ENCODE results near the gene SERPINA12. TPM values are rescaled to one million over a fixed set of nuclear protein-coding genes. Genes with fewer than 3 reads are reported as not detected.

SERPINA12 gene
- total RNA-seq = not detected in 2 replicates

GRCh38 chr14:94509356-94509755 lies at the start of gene SERPINA12:
Gene SERPINA12, minus strand, starts transcription at chr14:94509469. Its CDS starts 11,072 bp downstream, at chr14:94498397.
- intact Hi-C loops (cut with micrococcal nuclease) = no loop called here

GRCh38 chr14:94558842-94559241 lies 49.6 kb upstream of the SERPINA12 start:
- intact Hi-C loops (cut with micrococcal nuclease) = no loop called here

- intact Hi-C loops (cut with micrococcal nuclease) = no loop called here
Measured at GRCh38 chr14:94557327-94557726, 48.1 kb upstream of the SERPINA12 start.

GRCh38 chr14:94555991-94556390 lies 46.7 kb upstream of the SERPINA12 start:
- intact Hi-C loops (cut with micrococcal nuclease) = no loop called here

- intact Hi-C loops (cut with micrococcal nuclease) = no loop called here
Measured at GRCh38 chr14:94550041-94550440, 40.8 kb upstream of the SERPINA12 start.

GRCh38 chr14:94548999-94549985 lies 40.0 kb upstream of the SERPINA12 start:
- intact Hi-C loops (cut with micrococcal nuclease) = loop anchor here (1.0 kb wide), 1 partner anchor 115 kb away; no protein-coding TSS in a partner anchor

GRCh38 chr14:94548131-94548998 lies 39.1 kb upstream of the SERPINA12 start:
- intact Hi-C loops (cut with micrococcal nuclease) = no loop called here

- intact Hi-C loops (cut with micrococcal nuclease) = no loop called here
Measured at GRCh38 chr14:94547726-94548125, 38.5 kb upstream of the SERPINA12 start.

- intact Hi-C loops (cut with micrococcal nuclease) = no loop called here
Measured at GRCh38 chr14:94547151-94547680, 37.9 kb upstream of the SERPINA12 start.

GRCh38 chr14:94545131-94545841 lies 36.0 kb upstream of the SERPINA12 start:
- intact Hi-C loops (cut with micrococcal nuclease) = no loop called here

- intact Hi-C loops (cut with micrococcal nuclease) = no loop called here
Measured at GRCh38 chr14:94544726-94545125, 35.5 kb upstream of the SERPINA12 start.

GRCh38 chr14:94543449-94544124 lies 34.3 kb upstream of the SERPINA12 start:
- intact Hi-C loops (cut with micrococcal nuclease) = no loop called here

- intact Hi-C loops (cut with micrococcal nuclease) = no loop called here
Measured at GRCh38 chr14:94542811-94543440, 33.7 kb upstream of the SERPINA12 start.

GRCh38 chr14:94542111-94542810 lies 33.0 kb upstream of the SERPINA12 start:
- intact Hi-C loops (cut with micrococcal nuclease) = no loop called here

- intact Hi-C loops (cut with micrococcal nuclease) = no loop called here
Measured at GRCh38 chr14:94541234-94541975, 32.1 kb upstream of the SERPINA12 start.

- intact Hi-C loops (cut with micrococcal nuclease) = no loop called here
Measured at GRCh38 chr14:94540031-94540794, 30.9 kb upstream of the SERPINA12 start.

- intact Hi-C loops (cut with micrococcal nuclease) = no loop called here
Measured at GRCh38 chr14:94539181-94539580, 29.9 kb upstream of the SERPINA12 start.
